GM19324 (cell line): Measurements from ENCODE around the gene CFI.

Experiments
- ATAC-seq: cut with Tn5 transposase; IDR thresholded peaks from one replicate; pipeline ENCODE4 v1.9.1; 2021; ENCODE audit warnings: mild to moderate bottlenecking, moderate library complexity; ENCODE audit not compliant: unreplicated experiment, low FRiP score

The CFI gene

DNA sequence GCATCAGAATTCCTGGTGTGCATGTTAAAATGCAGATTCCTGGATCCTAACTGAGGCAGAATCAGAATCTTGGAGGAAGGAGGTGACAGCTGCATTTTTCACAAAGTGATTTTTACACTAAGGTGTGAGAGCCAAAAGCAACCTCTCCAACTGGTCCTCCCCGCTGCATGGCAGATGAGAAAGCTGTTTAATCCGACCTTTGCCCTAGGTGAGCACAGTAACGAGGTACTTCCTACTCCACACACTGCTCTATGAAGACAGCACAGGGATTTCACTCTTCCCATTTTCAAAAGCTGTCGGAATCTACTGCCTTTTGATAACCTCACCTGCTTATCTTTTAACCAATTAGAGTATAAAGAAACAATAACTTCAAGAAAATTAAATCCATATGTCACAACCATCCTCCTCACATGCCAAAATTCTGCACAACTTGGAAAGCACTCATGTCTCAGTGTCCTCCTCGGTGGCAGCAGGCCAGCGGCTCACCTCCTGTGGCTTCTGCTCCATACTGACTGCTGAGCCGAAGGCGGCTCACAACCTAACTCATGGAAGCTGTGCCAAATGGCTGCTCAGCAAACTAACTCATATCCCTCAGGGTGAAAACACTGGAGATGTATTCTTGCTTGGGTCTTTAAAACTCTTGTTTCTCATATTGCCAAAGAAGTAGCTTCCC lies 102.1 kb downstream of the CFI start:
- no peak for ATAC-seq

- ATAC-seq: no peak
These were observed 103.1 kb downstream of the CFI start for GRCh38 chr4:109698656-109699055.

- no peak for ATAC-seq
These were observed 110.3 kb downstream of the CFI start for GRCh38 chr4:109691411-109691920.
